ENCODE measurements around the gene DNAL4. TPM values are rescaled to one million over a fixed set of nuclear protein-coding genes. Genes with fewer than 3 reads are reported as not detected.

Gene DNAL4
- total RNA-seq, 2 experiments from 2014 or later = 6.7 to 7.4 TPM

Other genes with a start within 250 kb of the DNAL4 start
- 10 to 100 TPM; 12.9 to 14.5 TPM for gene DMC1, start 224.0 kb downstream of the DNAL4 start, total RNA-seq
- gene FAM227A, start 137.8 kb downstream of the DNAL4 start, total RNA-seq = under 1 TPM; 0.35 to 0.50 TPM
- 10 to 100 TPM; 11.5 to 11.9 TPM for gene CBY1, start 137.5 kb downstream of the DNAL4 start, total RNA-seq
- gene TOMM22, start 112.2 kb downstream of the DNAL4 start, total RNA-seq = 100 to 1,000 TPM; 193 to 211 TPM
- gene JOSD1, start 93.2 kb downstream of the DNAL4 start, total RNA-seq = 10 to 100 TPM; 79.4 to 83.7 TPM
- gene GTPBP1, start 88.2 kb downstream of the DNAL4 start, total RNA-seq = 10 to 100 TPM; 82.4 TPM
- gene SUN2, start 38.1 kb downstream of the DNAL4 start, total RNA-seq = 10 to 100 TPM; 72.3 to 74.2 TPM
- gene NPTXR, start 49.9 kb upstream of the DNAL4 start, total RNA-seq = under 1 TPM; 0.85 to 0.88 TPM
- 100 to 1,000 TPM; 141 TPM for gene CBX6, start 78.1 kb upstream of the DNAL4 start, total RNA-seq
- gene APOBEC3A, start 163.5 kb upstream of the DNAL4 start, total RNA-seq = not detected
- 1 to 10 TPM; 3.4 TPM for gene APOBEC3B, start 188.2 kb upstream of the DNAL4 start, total RNA-seq
- gene APOBEC3C, start 220.1 kb upstream of the DNAL4 start, total RNA-seq = 10 to 100 TPM; 61.6 to 63.1 TPM
- gene APOBEC3D, start 227.0 kb upstream of the DNAL4 start, total RNA-seq = 10 to 100 TPM; 23.1 to 24.1 TPM
- 10 to 100 TPM; 19.4 to 20.4 TPM for gene APOBEC3F, start 246.7 kb upstream of the DNAL4 start, total RNA-seq